HL-60 (cell line): ENCODE results near the gene CREB3.

Experiments used
- CTCF ChIP-seq: IDR thresholded peaks from one replicate; pipeline ENCODE4 v1.5.1; 2011; ENCODE audit warnings: low read length, control low read depth, inconsistent platforms; ENCODE audit not compliant: insufficient read depth
- GABPA ChIP-seq: IDR thresholded peaks from 2 replicates; pipeline ENCODE4 v1.6.1; 2012; ENCODE audit warnings: low read depth
- POLR2AphosphoS5 ChIP-seq: IDR thresholded peaks from 2 replicates; pipeline ENCODE4 v1.6.1; 2012; ENCODE audit warnings: low read depth
- REST ChIP-seq: IDR thresholded peaks from 2 replicates; pipeline ENCODE4 v1.6.1; 2012; ENCODE audit warnings: low read depth; ENCODE audit not compliant: insufficient replicate concordance
- SPI1 ChIP-seq: IDR thresholded peaks from 2 replicates; pipeline ENCODE4 v1.6.1; 2012; ENCODE audit warnings: low read depth, mild to moderate bottlenecking, borderline replicate concordance

- no peak for TF ChIP-seq CTCF
- TF ChIP-seq REST: no peak
- TF ChIP-seq POLR2AphosphoS5: no peak
- no peak for TF ChIP-seq GABPA
- TF ChIP-seq SPI1: no peak
Measured at GRCh38 chr9:35731415-35732184, 866 bp upstream of the CREB3 start.
